IMR-90 (cell line): ENCODE measurements around the gene IRF2BP1. TPM values are rescaled to one million over a fixed set of nuclear protein-coding genes. Genes with fewer than 3 reads are reported as not detected.

Experiments
- ATAC-seq: fragments of 200-7000 bp; cut with Tn5 transposase; 2 replicates; pipeline ENCODE4 v1.9.1; 2020; ENCODE audit warnings: low read depth, mild to moderate bottlenecking, moderate library complexity
- BruUV-seq: library from RNA; stranded (reverse); fragments of 400-500 nt; replicated peaks from 2 replicates; lab custom pipeline; 2021; lab: Mats Ljungman, UMichigan
- CTCF ChIA-PET: fragments of 300-600 bp; formaldehyde crosslinking; extraction: SDS; loops from one replicate; lab custom pipeline; 2021; ENCODE audit warnings: antibody characterized with exemption; lab: Yijun Ruan, JAX
- POLR2A ChIA-PET: fragments of 300-600 bp; sonication (Branson Sonifier 250); formaldehyde crosslinking; loops from one replicate; lab custom pipeline; 2022; ENCODE audit warnings: antibody characterized with exemption; ENCODE audit not compliant: unreplicated experiment; lab: Charles Lee
- DNase-seq: peaks from one replicate; pipeline ENCODE4 v3.0.0; 2013
- H2AFZ ChIP-seq: replicated peaks from 2 replicates; pipeline ENCODE3; 2013; ENCODE audit warnings: low read length, mild to moderate bottlenecking; ENCODE audit not compliant: poor library complexity
- H2AK5ac ChIP-seq: 2 replicates; pipeline ENCODE4 v1.6.1; 2013; ENCODE audit warnings: low read depth, low read length, inconsistent platforms
- H2AK9ac ChIP-seq: replicated peaks from 2 replicates; pipeline ENCODE3; 2013; ENCODE audit warnings: mild to moderate bottlenecking, low read depth, low read length, moderate library complexity; ENCODE audit not compliant: poor library complexity
- H2BK120ac ChIP-seq: 2 replicates; pipeline ENCODE4 v1.6.1; 2013; ENCODE audit warnings: low read depth, low read length, inconsistent platforms
- H2BK15ac ChIP-seq: 3 replicates; pipeline ENCODE4 v1.6.1; 2013; ENCODE audit warnings: low read depth, low read length, inconsistent platforms
- H2BK20ac ChIP-seq: 2 replicates; pipeline ENCODE4 v1.6.1; 2013; ENCODE audit warnings: low read depth, mild to moderate bottlenecking, inconsistent platforms, low read length, moderate library complexity
- H2BK5ac ChIP-seq: 2 replicates; pipeline ENCODE4 v1.6.1; 2013; ENCODE audit warnings: mild to moderate bottlenecking, low read depth, low read length, inconsistent platforms; ENCODE audit not compliant: poor library complexity, severe bottlenecking
- H3K14ac ChIP-seq: replicated peaks from 2 replicates; pipeline ENCODE4 v1.6.1; 2013; ENCODE audit warnings: low read depth, low read length, inconsistent platforms
- H3K18ac ChIP-seq: 2 replicates; pipeline ENCODE4 v1.6.1; 2013; ENCODE audit warnings: low read depth, low read length, control low read depth
- H3K23ac ChIP-seq: 2 replicates; pipeline ENCODE4 v1.6.1; 2013; ENCODE audit warnings: low read depth, low read length, inconsistent platforms
- H3K27ac ChIP-seq: 2 replicates; pipeline ENCODE4 v1.5.1; 2013; ENCODE audit warnings: mild to moderate bottlenecking, control low read depth, low read length; ENCODE audit not compliant: insufficient read depth
- H3K27me3 ChIP-seq: 2 replicates; pipeline ENCODE4 v1.6.1; 2013; ENCODE audit warnings: low read length; ENCODE audit not compliant: control insufficient read depth, insufficient read depth
- H3K36me3 ChIP-seq: 2 replicates; pipeline ENCODE4 v1.6.1; 2013; ENCODE audit warnings: low read length, mixed read lengths; ENCODE audit not compliant: control insufficient read depth, insufficient read depth
- H3K4ac ChIP-seq: 2 replicates; pipeline ENCODE4 v1.6.1; 2013; ENCODE audit warnings: low read depth, low read length, inconsistent platforms
- H3K4me1 ChIP-seq: 2 replicates; pipeline ENCODE4 v1.6.1; 2013; ENCODE audit warnings: low read length, mixed read lengths; ENCODE audit not compliant: control insufficient read depth, insufficient read depth
- H3K4me2 ChIP-seq: 2 replicates; pipeline ENCODE4 v1.6.1; 2013; ENCODE audit warnings: low read depth, mild to moderate bottlenecking, control low read depth, low read length, moderate library complexity
- H3K4me3 ChIP-seq: 2 replicates; pipeline ENCODE4 v1.5.1; 2013; ENCODE audit warnings: low read depth, mild to moderate bottlenecking, control low read depth, low read length, moderate library complexity; ENCODE audit not compliant: insufficient read depth
- H3K56ac ChIP-seq: 2 replicates; pipeline ENCODE4 v1.6.1; 2013; ENCODE audit warnings: low read length, inconsistent platforms; ENCODE audit not compliant: insufficient read depth; ENCODE audit errors: extremely low read depth
- H3K79me1 ChIP-seq, 2 experiments: 2 replicates each; pipeline ENCODE4 v1.6.1; 2013; ENCODE audit warnings: low read length in 2 of 2, inconsistent platforms in 1 of 2, low read depth in 1 of 2
- H3K9ac ChIP-seq: 2 replicates; pipeline ENCODE4 v1.6.1; 2013; ENCODE audit warnings: low read depth, low read length, control low read depth
- H3K9me1 ChIP-seq: 2 replicates; pipeline ENCODE4 v1.6.1; 2013; ENCODE audit warnings: low read length, inconsistent platforms; ENCODE audit not compliant: insufficient read depth
- H3K9me3 ChIP-seq: 2 replicates; pipeline ENCODE4 v1.6.1; 2013; ENCODE audit warnings: low read length; ENCODE audit not compliant: control insufficient read depth, insufficient read depth
- H4K20me1 ChIP-seq: 2 replicates; pipeline ENCODE4 v1.6.1; 2013; ENCODE audit warnings: low read length, inconsistent platforms; ENCODE audit not compliant: insufficient read depth
- H4K5ac ChIP-seq: 2 replicates; pipeline ENCODE4 v1.6.1; 2013; ENCODE audit warnings: mild to moderate bottlenecking, low read depth, low read length, control low read depth
- H4K8ac ChIP-seq, 2 experiments: 2 replicates each; pipeline ENCODE4 v1.6.1; 2013; ENCODE audit warnings: low read depth in 2 of 2, low read length in 2 of 2, control low read depth in 1 of 2, inconsistent platforms in 1 of 2
- H4K91ac ChIP-seq: 2 replicates; pipeline ENCODE4 v1.6.1; 2013; ENCODE audit warnings: low read depth, low read length, inconsistent platforms; ENCODE audit not compliant: insufficient read depth
- BHLHE40 ChIP-seq: fragments of 150-350 bp; IDR thresholded peaks from 2 replicates; pipeline ENCODE4 v1.6.1; 2016; ENCODE audit warnings: mild to moderate bottlenecking, low read depth, low read length
- CEBPB ChIP-seq: IDR thresholded peaks from 2 replicates; pipeline ENCODE4 v1.6.1; 2012; ENCODE audit warnings: low read depth, low read length, improper control_type of control experiment
- CHD1 ChIP-seq: IDR thresholded peaks from 2 replicates; pipeline ENCODE4 v1.6.1; 2012; ENCODE audit warnings: low read depth, low read length, improper control_type of control experiment
- CTCF ChIP-seq: conservative IDR thresholded peaks from 2 replicates; pipeline ENCODE4 v1.5.1; 2012; ENCODE audit warnings: mild to moderate bottlenecking, low read depth, low read length, improper control_type of control experiment
- ELK1 ChIP-seq: fragments of 150-350 bp; IDR thresholded peaks from 2 replicates; pipeline ENCODE4 v1.6.1; 2016; ENCODE audit warnings: low read depth, mild to moderate bottlenecking, low read length, moderate library complexity, borderline replicate concordance
- FOS ChIP-seq: fragments of 150-350 bp; IDR thresholded peaks from 2 replicates; pipeline ENCODE4 v1.6.1; 2016; ENCODE audit warnings: low read depth, low read length
- MAZ ChIP-seq: IDR thresholded peaks from 2 replicates; pipeline ENCODE4 v1.6.1; 2012; ENCODE audit warnings: low read depth, mild to moderate bottlenecking, low read length, improper control_type of control experiment, moderate library complexity, borderline replicate concordance
- MXI1 ChIP-seq: IDR thresholded peaks from 2 replicates; pipeline ENCODE4 v1.6.1; 2012; ENCODE audit warnings: low read depth, mild to moderate bottlenecking, low read length, moderate library complexity, borderline replicate concordance
- NFE2L2 ChIP-seq: fragments of 150-350 bp; IDR thresholded peaks from 2 replicates; pipeline ENCODE4 v1.6.1; 2016; ENCODE audit warnings: low read depth, mild to moderate bottlenecking, low read length
- RAD21 ChIP-seq: IDR thresholded peaks from 2 replicates; pipeline ENCODE4 v1.6.1; 2012; ENCODE audit warnings: low read length, improper control_type of control experiment
- RCOR1 ChIP-seq: IDR thresholded peaks from 2 replicates; pipeline ENCODE4 v1.6.1; 2012; ENCODE audit warnings: mild to moderate bottlenecking, low read length, improper control_type of control experiment; ENCODE audit not compliant: insufficient replicate concordance
- SMC3 ChIP-seq: fragments of 150-350 bp; IDR thresholded peaks from 2 replicates; pipeline ENCODE4 v1.6.1; 2016; ENCODE audit warnings: low read depth, mild to moderate bottlenecking, antibody characterized with exemption, low read length, moderate library complexity
- USF2 ChIP-seq: fragments of 150-350 bp; IDR thresholded peaks from 2 replicates; pipeline ENCODE4 v1.6.1; 2017; ENCODE audit warnings: mild to moderate bottlenecking, antibody characterized with exemption, low read length, low read depth
- WGBS, 2 experiments: methylation state at CpG; one replicate each; pipeline versions ENCODE4 v1.1.5 to v1.1.7; 2013; ENCODE audit warnings: missing lambda C conversion rate in 2 of 2; ENCODE audit not compliant: insufficient read length in 1 of 2; ENCODE audit errors: extremely low coverage in 2 of 2; 5-methylcytosine and 5-hydroxymethylcytosine counted together
- dilution Hi-C: fragments of 300-500 bp; cut with HindIII; formaldehyde crosslinking; loops from one replicate; pipeline ENCODE4 v1.14.3; 2018; ENCODE audit warnings: low sequenced_read_pairs; ENCODE audit not compliant: unreplicated experiment
- in situ Hi-C: fragments of 300-500 bp; cut with MboI; formaldehyde crosslinking; loops from 3 replicates; pipeline ENCODE4 v1.14.3; 2019; ENCODE audit warnings: low sequenced_read_pairs, inconsistent platforms, mixed read lengths
- intact Hi-C: fragments of 100-400 bp; cut with micrococcal nuclease; formaldehyde crosslinking; loops from 2 replicates; pipeline ENCODE4 v1.10.0; 2022
- polyA plus RNA-seq, 3 experiments: library from polyadenylated mRNA; depleted of rRNA; stranded (reverse); fragments of >200 nt; gene quantifications; 2 replicates each; pipeline ENCODE4 v1.2.3, GENCODE V29; 2012; ENCODE audit warnings: low replicate concordance in 1 of 3
- total RNA-seq: library from RNA; depleted of rRNA; stranded (reverse); fragments of >200 nt; gene quantifications from 2 replicates; pipeline ENCODE4 v1.2.3, GENCODE V29; 2012

The IRF2BP1 gene
- total and polyA plus RNA-seq, 2 of the 4 experiments (the other 2 are of a cell fraction), result 4.5 to 8.5 TPM

- Histone ChIP-seq H4K5ac (no peak overlapping the region), H2BK20ac (no peak overlapping the region), H3K9me1 (peaks cover 6% of the 10 kb centered on the region; the same call in 1 of the 2 replicates), H3K23ac (no peak overlapping the region), H3K27ac (peak overlapping the region; percentile 16; the same call in 1 of the 2 replicates), H3K36me3 (peaks cover 7% of the 10 kb centered on the region; the same call in 1 of the 2 replicates), H3K56ac (no peak overlapping the region), H4K20me1 (peaks cover 15% of the 10 kb centered on the region), H2AK5ac (peak overlapping the region; percentile 24; the same call in 1 of the 2 replicates), H3K4ac (no peak overlapping the region), H2BK5ac (no peak overlapping the region), H3K14ac (no peak overlapping the region), H3K4me1 (peaks cover 10% of the 10 kb centered on the region), H3K4me3 (peak overlapping the region; percentile 74), H4K8ac (no peak overlapping the region; a peak in 1 of 4 replicates), H4K91ac (no peak overlapping the region), H2BK120ac (no peak overlapping the region), H2AK9ac (peak overlapping the region; percentile 93), H3K4me2 (peak overlapping the region; percentile 67), H3K27me3 (no peaks in the 10 kb centered on the region), H3K9ac (no peak overlapping the region; the same call in 1 of the 2 replicates), H3K79me1 (peaks cover 8 to 30% of the 10 kb centered on the region in 2 experiments), H2BK15ac (no peak overlapping the region), H3K18ac (no peak overlapping the region), H3K9me3 (no peaks in the 10 kb centered on the region), H2AFZ (peak overlapping the region; percentile 95)
- ChIA-PET CTCF (interaction anchor here (1.0 kb wide), 1 partner anchor 20 kb away, joined by 3 read pairs; no protein-coding TSS in a partner anchor), POLR2A (no interaction called here)
- in situ Hi-C loops (no loop called here), dilution Hi-C loops (no loop called here), intact Hi-C loops (loop anchor here (5.0 kb wide), 1 partner anchor 112 kb away; the partner anchor contains the start of gene CCDC61)
- ATAC-seq, result no peak
- no TSS peak for BruUV-seq
- WGBS, 2 experiments, result 58% methylated on average over 69 of the region's 72 CpGs; no CpG with 5 or more reads in 1 of the 2 experiments
- DNase-seq, result no peak
- no peak for TF ChIP-seq SMC3
- TF ChIP-seq NFE2L2, result no peak
- TF ChIP-seq USF2, result no peak
- TF ChIP-seq CTCF, result no peak
- no peak for TF ChIP-seq BHLHE40
- TF ChIP-seq FOS, result no peak
- no peak for TF ChIP-seq CHD1
- TF ChIP-seq MXI1, result no peak
- TF ChIP-seq CEBPB, result no peak
- TF ChIP-seq ELK1, result no peak
- no peak for TF ChIP-seq MAZ
- TF ChIP-seq RCOR1, result no peak
- no peak for TF ChIP-seq RAD21
These were observed 1.0 kb downstream of the IRF2BP1 start for GRCh38 chr19:45884682-45885555.
